Measurements from ENCODE around the gene CLPTM1L. TPM values are rescaled to one million over a fixed set of nuclear protein-coding genes. Genes with fewer than 3 reads are reported as not detected.
"Not testable (repeated sequence)": the region's sequence is repeated elsewhere in the genome, so short reads cannot be mapped to it uniquely, and the experiment has no call there.

Gene CLPTM1L
- total and polyA plus RNA-seq, 2 donors, result 60.7 to 142 TPM

GRCh38 chr5:1290956-1291355, 53.9 kb downstream of the CLPTM1L start:
- H3K4me3 ChIP-seq (ENCODE audit: low read length in 2 of 2); H3K27me3 ChIP-seq (ENCODE audit: control insufficient read depth in 2 of 2, insufficient read depth in 1 of 2, low read length in 1 of 2); H3K27ac ChIP-seq (ENCODE audit: low read depth in 1 of 2, low read length in 1 of 2); DNase-seq (ENCODE audit: low read depth in 6 of 9, low spot score in 9 of 9): not testable (repeated sequence)
- 91% methylated on average over 24 of the region's 24 CpGs for WGBS
- H3K9me3 ChIP-seq (ENCODE audit: control insufficient read depth in 2 of 2, insufficient read depth in 1 of 2, low read length in 1 of 2), result peaks cover 4 to 30% of the 10 kb centered on the region in 2 donors
- H3K4me1 ChIP-seq (ENCODE audit: control insufficient read depth in 2 of 2, insufficient read depth in 2 of 2, low read length in 2 of 2), result peaks cover 24 to 40% of the 10 kb centered on the region in 2 donors
- H3K36me3 ChIP-seq (ENCODE audit: control insufficient read depth in 2 of 2, insufficient read depth in 2 of 2, low read length in 1 of 2), result peaks cover 11 to 12% of the 10 kb centered on the region in 2 donors

DNA sequence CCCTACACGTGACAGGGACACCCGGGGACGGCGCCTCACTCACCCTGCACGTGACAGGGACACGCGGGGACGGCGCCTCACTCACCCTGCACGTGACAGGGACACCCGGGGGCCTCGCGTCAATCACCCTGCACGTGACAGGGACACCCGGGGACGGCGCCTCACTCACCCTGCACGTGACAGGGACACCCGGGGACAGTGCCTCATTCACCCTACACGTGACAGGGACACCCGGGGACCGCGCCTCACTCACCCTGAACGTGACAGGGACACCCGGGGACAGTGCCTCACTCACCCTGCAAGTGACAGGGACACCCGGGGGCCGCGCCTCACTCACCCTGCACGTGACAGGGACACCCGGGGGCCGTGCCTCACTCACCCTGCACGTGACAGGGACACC, 55.3 kb downstream of the CLPTM1L start:
- H3K4me1 ChIP-seq (ENCODE audit: control insufficient read depth in 2 of 2, insufficient read depth in 2 of 2, low read length in 2 of 2), result peaks cover 14 to 32% of the 10 kb centered on the region in 2 donors
- H3K36me3 ChIP-seq (ENCODE audit: control insufficient read depth in 2 of 2, insufficient read depth in 2 of 2, low read length in 1 of 2), result peaks cover 13 to 14% of the 10 kb centered on the region in 2 donors
- H3K27ac ChIP-seq (ENCODE audit: low read depth in 1 of 2, low read length in 1 of 2); H3K27me3 ChIP-seq (ENCODE audit: control insufficient read depth in 2 of 2, insufficient read depth in 1 of 2, low read length in 1 of 2); DNase-seq (ENCODE audit: low read depth in 6 of 9, low spot score in 9 of 9); H3K4me3 ChIP-seq (ENCODE audit: low read length in 2 of 2): not testable (repeated sequence)
- peaks cover 4 to 24% of the 10 kb centered on the region in 2 donors for H3K9me3 ChIP-seq (ENCODE audit: control insufficient read depth in 2 of 2, insufficient read depth in 1 of 2, low read length in 1 of 2)
- 97% methylated on average over 28 of the region's 32 CpGs for WGBS

GRCh38 chr5:1288439-1289335, 56.2 kb downstream of the CLPTM1L start:
- Histone ChIP-seq H3K4me3 (ENCODE audit: low read length in 2 of 2) (no peak overlapping the region), H3K9me3 (ENCODE audit: control insufficient read depth in 2 of 2, insufficient read depth in 1 of 2, low read length in 1 of 2) (peaks cover 4 to 17% of the 10 kb centered on the region in 2 donors), H3K27me3 (ENCODE audit: control insufficient read depth in 2 of 2, insufficient read depth in 1 of 2, low read length in 1 of 2) (no peaks in the 10 kb centered on the region), H3K4me1 (ENCODE audit: control insufficient read depth in 2 of 2, insufficient read depth in 2 of 2, low read length in 2 of 2) (peaks cover 8 to 24% of the 10 kb centered on the region in 2 donors), H3K27ac (ENCODE audit: low read depth in 1 of 2, low read length in 1 of 2) (no peak overlapping the region), H3K36me3 (ENCODE audit: control insufficient read depth in 2 of 2, insufficient read depth in 2 of 2, low read length in 1 of 2) (peaks cover 13 to 14% of the 10 kb centered on the region in 2 donors)
- DNase-seq (ENCODE audit: low read depth in 6 of 9, low spot score in 9 of 9), result no peak
- WGBS, result 99% methylated on average over 37 of the region's 37 CpGs

- no peaks in the 10 kb centered on the region for H3K27me3 ChIP-seq (ENCODE audit: control insufficient read depth in 2 of 2, insufficient read depth in 1 of 2, low read length in 1 of 2)
- no peak for DNase-seq (ENCODE audit: low read depth in 6 of 9, low spot score in 9 of 9)
- H3K36me3 ChIP-seq (ENCODE audit: control insufficient read depth in 2 of 2, insufficient read depth in 2 of 2, low read length in 1 of 2), result peaks cover 20 to 23% of the 10 kb centered on the region in 2 donors
- 98% methylated on average over 25 of the region's 25 CpGs for WGBS
- H3K27ac ChIP-seq (ENCODE audit: low read depth in 1 of 2, low read length in 1 of 2), result no peak overlapping the region
- no peak overlapping the region for H3K4me3 ChIP-seq (ENCODE audit: low read length in 2 of 2)
- peaks cover 3 to 5% of the 10 kb centered on the region in 2 donors for H3K4me1 ChIP-seq (ENCODE audit: control insufficient read depth in 2 of 2, insufficient read depth in 2 of 2, low read length in 2 of 2)
- H3K9me3 ChIP-seq (ENCODE audit: control insufficient read depth in 2 of 2, insufficient read depth in 1 of 2, low read length in 1 of 2), result peaks cover 4 to 14% of the 10 kb centered on the region in 2 donors
Measured at GRCh38 chr5:1285883-1286291, 59.0 kb downstream of the CLPTM1L start.

DNA sequence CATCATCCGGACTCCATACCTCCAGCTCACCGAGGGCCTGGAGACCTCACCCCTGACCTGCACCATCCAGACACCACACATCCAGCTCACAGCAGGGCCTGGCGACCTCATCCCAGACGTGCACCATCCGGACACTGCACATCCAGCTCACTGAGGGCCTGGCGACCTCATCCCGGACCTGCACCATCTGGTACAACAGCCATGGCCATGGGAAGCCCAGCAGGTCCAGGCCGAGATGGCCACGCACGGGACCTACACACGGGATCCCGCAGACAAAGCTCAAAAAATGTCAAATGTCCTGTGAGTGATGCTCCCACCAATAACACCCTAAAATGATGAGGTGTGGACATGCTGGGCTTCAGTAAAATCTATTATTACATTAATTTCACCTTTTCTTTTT, 59.8 kb downstream of the CLPTM1L start:
- peaks cover 3 to 5% of the 10 kb centered on the region in 2 donors for H3K4me1 ChIP-seq (ENCODE audit: control insufficient read depth in 2 of 2, insufficient read depth in 2 of 2, low read length in 2 of 2)
- 99% methylated on average over 11 of the region's 12 CpGs for WGBS
- H3K9me3 ChIP-seq (ENCODE audit: control insufficient read depth in 2 of 2, insufficient read depth in 1 of 2, low read length in 1 of 2), result peaks cover 4 to 15% of the 10 kb centered on the region in 2 donors
- no peak overlapping the region for H3K4me3 ChIP-seq (ENCODE audit: low read length in 2 of 2)
- peaks cover 24 to 30% of the 10 kb centered on the region in 2 donors for H3K36me3 ChIP-seq (ENCODE audit: control insufficient read depth in 2 of 2, insufficient read depth in 2 of 2, low read length in 1 of 2)
- H3K27me3 ChIP-seq (ENCODE audit: control insufficient read depth in 2 of 2, insufficient read depth in 1 of 2, low read length in 1 of 2), result no peaks in the 10 kb centered on the region
- no peak overlapping the region for H3K27ac ChIP-seq (ENCODE audit: low read depth in 1 of 2, low read length in 1 of 2)
- no peak for DNase-seq (ENCODE audit: low read depth in 6 of 9, low spot score in 9 of 9)

DNA sequence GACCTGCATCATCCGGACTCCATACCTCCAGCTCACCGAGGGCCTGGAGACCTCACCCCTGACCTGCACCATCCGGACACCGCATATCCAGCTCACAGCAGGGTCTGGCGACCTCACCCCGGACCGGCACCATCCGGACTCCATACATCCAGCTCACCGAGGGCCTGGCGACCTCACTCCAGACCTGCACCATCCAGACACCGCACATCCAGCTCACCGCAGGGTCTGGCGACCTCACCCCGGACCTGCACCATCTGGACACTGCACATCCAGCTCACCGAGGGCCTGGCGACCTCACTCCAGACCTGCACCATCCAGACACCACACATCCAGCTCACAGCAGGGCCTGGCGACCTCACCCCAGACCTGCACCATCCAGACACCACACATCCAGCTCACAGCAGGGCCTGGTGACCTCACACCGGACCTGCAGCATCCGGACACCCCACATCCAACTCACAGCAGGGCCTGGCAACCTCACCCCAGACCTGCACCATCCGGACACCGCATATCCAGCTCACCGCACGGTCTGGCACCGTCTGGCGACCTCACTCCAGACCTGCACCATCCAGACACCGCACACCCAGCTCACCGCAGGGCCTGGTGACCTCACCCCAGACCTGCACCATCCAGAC, 60.4 kb downstream of the CLPTM1L start:
- H3K4me3 ChIP-seq (ENCODE audit: low read length in 2 of 2); DNase-seq (ENCODE audit: low read depth in 6 of 9, low spot score in 9 of 9); H3K4me1 ChIP-seq (ENCODE audit: control insufficient read depth in 2 of 2, insufficient read depth in 2 of 2, low read length in 2 of 2); H3K27me3 ChIP-seq (ENCODE audit: control insufficient read depth in 2 of 2, insufficient read depth in 1 of 2, low read length in 1 of 2); H3K27ac ChIP-seq (ENCODE audit: low read depth in 1 of 2, low read length in 1 of 2): not testable (repeated sequence)
- Histone ChIP-seq H3K9me3 (ENCODE audit: control insufficient read depth in 2 of 2, insufficient read depth in 1 of 2, low read length in 1 of 2) (peaks cover 7 to 22% of the 10 kb centered on the region in 2 donors), H3K36me3 (ENCODE audit: control insufficient read depth in 2 of 2, insufficient read depth in 2 of 2, low read length in 1 of 2) (peaks cover 31 to 37% of the 10 kb centered on the region in 2 donors)
- 94% methylated on average over 27 of the region's 27 CpGs for WGBS

GRCh38 chr5:1283729-1284041, 61.2 kb downstream of the CLPTM1L start:
- not testable (repeated sequence) for H3K27me3 ChIP-seq (ENCODE audit: control insufficient read depth in 2 of 2, insufficient read depth in 1 of 2, low read length in 1 of 2); H3K4me1 ChIP-seq (ENCODE audit: control insufficient read depth in 2 of 2, insufficient read depth in 2 of 2, low read length in 2 of 2); H3K27ac ChIP-seq (ENCODE audit: low read depth in 1 of 2, low read length in 1 of 2); DNase-seq (ENCODE audit: low read depth in 6 of 9, low spot score in 9 of 9); H3K4me3 ChIP-seq (ENCODE audit: low read length in 2 of 2)
- Histone ChIP-seq H3K9me3 (ENCODE audit: control insufficient read depth in 2 of 2, insufficient read depth in 1 of 2, low read length in 1 of 2) (peaks cover 10 to 26% of the 10 kb centered on the region in 2 donors), H3K36me3 (ENCODE audit: control insufficient read depth in 2 of 2, insufficient read depth in 2 of 2, low read length in 1 of 2) (peaks cover 33 to 44% of the 10 kb centered on the region in 2 donors)
- WGBS, result 96% methylated on average over 16 of the region's 16 CpGs

- WGBS, result 97% methylated on average over 40 of the region's 40 CpGs
- H3K4me1 ChIP-seq (ENCODE audit: control insufficient read depth in 2 of 2, insufficient read depth in 2 of 2, low read length in 2 of 2); H3K4me3 ChIP-seq (ENCODE audit: low read length in 2 of 2); DNase-seq (ENCODE audit: low read depth in 6 of 9, low spot score in 9 of 9); H3K27me3 ChIP-seq (ENCODE audit: control insufficient read depth in 2 of 2, insufficient read depth in 1 of 2, low read length in 1 of 2): not testable (repeated sequence)
- H3K27ac ChIP-seq (ENCODE audit: low read depth in 1 of 2, low read length in 1 of 2), result peak overlapping the region in 1 of 2 donors; percentile 32
- peaks cover 35 to 44% of the 10 kb centered on the region in 2 donors for H3K36me3 ChIP-seq (ENCODE audit: control insufficient read depth in 2 of 2, insufficient read depth in 2 of 2, low read length in 1 of 2)
- H3K9me3 ChIP-seq (ENCODE audit: control insufficient read depth in 2 of 2, insufficient read depth in 1 of 2, low read length in 1 of 2), result peaks cover 13 to 26% of the 10 kb centered on the region in 2 donors
Measured at GRCh38 chr5:1282993-1283728, 61.7 kb downstream of the CLPTM1L start.
